Measurements from ENCODE around the gene EHMT1. TPM values are rescaled to one million over a fixed set of nuclear protein-coding genes. Genes with fewer than 3 reads are reported as not detected.

Gene EHMT1
- total and polyA plus RNA-seq, 2 experiments from 2014 or later: 162 to 177 TPM

- peaks cover 3% of the 10 kb centered on the region for H3K27me3 Mint-ChIP-seq (ENCODE audit: insufficient read depth, low read depth, poor library complexity)
- ATAC-seq (no peak), DNase-seq (ENCODE audit: low spot score) (no peak)
- no peak overlapping the region for H3K4me3 Mint-ChIP-seq
- Histone ChIP-seq H3K4me2 (no peak overlapping the region), H4K20me1 (replicated peaks; ENCODE audit: insufficient read depth) (peaks cover 72% of the 10 kb centered on the region), H3K27ac (ENCODE audit: low read depth) (peak overlapping the region; percentile 40; the same call in 1 of the 2 replicates), H3K79me2 (replicated peaks; ENCODE audit: insufficient read depth) (peaks cover 100% of the 10 kb centered on the region), H3F3A (replicated peaks; ENCODE audit: low read depth) (no peaks in the 10 kb centered on the region; the same call in 1 of the 2 replicates), H3K4me1 (ENCODE audit: insufficient read depth) (peaks cover 22% of the 10 kb centered on the region), H3K27me3 (ENCODE audit: insufficient read depth) (no peaks in the 10 kb centered on the region), H2AFZ (no peak overlapping the region), H3K36me3 (ENCODE audit: insufficient read depth) (no peaks in the 10 kb centered on the region), H3K4me3 (no peak overlapping the region), H3K9me2 (ENCODE audit: insufficient read depth) (no peaks in the 10 kb centered on the region)
- no peaks in the 10 kb centered on the region for H3K36me3 Mint-ChIP-seq (ENCODE audit: low read depth)
- peaks cover 34% of the 10 kb centered on the region for H3K4me1 Mint-ChIP-seq
- no peak overlapping the region for H3K27ac Mint-ChIP-seq
- H3K9me3 Mint-ChIP-seq: no peaks in the 10 kb centered on the region
- TF ChIP-seq ZNF114 (CRISPR knock-in tag; IDR thresholded peaks at IDR 0.05) (no peak), ZNF331 (CRISPR knock-in tag; IDR thresholded peaks at IDR 0.05; ENCODE audit: low read depth) (no peak), NANOG (IDR thresholded peaks at IDR 0.05; ENCODE audit: borderline replicate concordance) (no peak), CTCF (conservative IDR thresholded peaks at IDR 0.05; ENCODE audit: low read depth in 2 of 2) (no peak), POLR2AphosphoS5 (IDR thresholded peaks at IDR 0.05; ENCODE audit: low read depth) (no peak), ZNF462 (CRISPR knock-in tag; IDR thresholded peaks at IDR 0.05) (no peak), EZH2 (IDR thresholded peaks at IDR 0.05; ENCODE audit: low read depth, unreplicated experiment) (no peak), JUNB (IDR thresholded peaks at IDR 0.05; ENCODE audit: unreplicated experiment) (no peak), CREB1 (CRISPR knock-in tag; IDR thresholded peaks at IDR 0.05; ENCODE audit: low read depth) (no peak)
Measured at GRCh38 chr9:137634016-137634415, 15.2 kb downstream of the EHMT1 start.
